DMS153 treated with DMSO at 0.1 percent for 48 hours (cell line): ENCODE results near the gene ZNF780B.

Experiments used
- DNase-seq: peaks from one replicate; lab custom pipeline; 2025; ENCODE audit not compliant: unreplicated experiment; lab: John Stamatoyannopoulos, UW

Gene ZNF780B

GRCh38 chr19:40055832-40056504 is at the start of gene ZNF780B:
ZNF780B (minus strand) TSS chr19:40056231; CDS start chr19:40050332, 5,899 bp downstream.
- peak; percentile 50 for DNase-seq

GRCh38 chr19:40104754-40105153 is 48.7 kb upstream of the ZNF780B start:
- DNase-seq = no peak

GRCh38 chr19:40103600-40103999 is 47.6 kb upstream of the ZNF780B start:
- no peak for DNase-seq

DNA sequence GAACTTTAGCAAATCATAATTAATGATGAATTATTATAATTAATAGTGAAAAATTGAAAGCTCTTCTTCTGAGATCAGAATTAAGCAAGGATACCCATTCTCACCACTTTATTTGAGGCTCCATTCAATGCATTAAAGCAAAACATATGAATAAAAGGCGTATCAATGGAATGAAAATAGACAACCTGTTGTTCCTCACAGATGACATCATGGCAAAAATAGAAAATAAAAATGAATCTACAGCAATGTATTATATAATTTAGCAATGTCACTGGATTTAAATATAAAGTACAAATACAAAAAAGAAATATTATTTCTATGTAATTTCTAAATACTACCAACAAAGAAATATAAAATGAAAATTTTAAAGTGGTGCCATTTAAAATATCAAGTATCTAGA is 45.8 kb upstream of the ZNF780B start:
- DNase-seq = no peak

- no peak for DNase-seq
These were observed 37.4 kb upstream of the ZNF780B start for GRCh38 chr19:40093416-40093815.

DNA sequence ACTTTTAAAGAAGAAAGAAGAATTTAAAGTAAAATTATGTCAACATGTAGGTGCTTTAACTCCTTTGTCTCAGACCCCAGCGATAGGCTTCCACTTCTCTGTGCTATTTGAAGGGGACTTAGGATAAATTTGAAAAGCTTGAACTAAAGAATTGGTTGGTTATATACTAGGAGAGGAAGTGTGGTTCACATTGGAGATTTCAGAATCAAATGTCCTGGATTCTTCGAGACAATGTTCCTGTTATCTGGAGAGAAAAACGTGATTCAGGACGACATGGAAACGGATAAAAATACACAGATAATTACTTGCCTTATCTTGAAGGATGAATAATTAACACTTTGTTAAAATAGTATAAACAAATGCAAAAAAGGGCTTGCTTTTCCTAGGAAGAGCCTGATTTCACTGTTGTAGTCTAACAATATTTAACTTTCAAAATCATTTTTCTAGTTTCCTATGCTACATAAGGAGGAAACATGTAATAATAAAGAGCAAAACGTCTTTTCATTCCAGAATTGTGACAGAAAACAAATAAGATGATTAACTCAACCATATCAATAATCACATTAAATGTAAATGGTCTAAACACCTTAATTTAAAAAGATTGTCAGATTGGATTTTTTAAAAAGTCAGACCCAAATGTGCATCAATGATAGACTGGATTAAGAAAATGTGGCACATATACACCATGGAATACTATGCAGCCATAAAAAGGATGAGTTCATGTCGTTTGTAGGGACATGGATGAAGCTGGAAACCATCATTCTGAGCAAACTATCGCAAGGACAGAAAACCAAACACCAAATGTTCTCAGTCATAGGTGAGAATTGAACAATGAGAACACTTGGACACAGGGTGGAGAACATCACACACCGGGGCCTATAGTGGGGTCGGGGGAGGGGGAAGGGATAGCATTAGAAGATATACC is 35.4 kb upstream of the ZNF780B start:
- no peak for DNase-seq

- peak; percentile 65 for DNase-seq
These were observed 34.5 kb upstream of the ZNF780B start, which contains the start of gene ZNF780A for GRCh38 chr19:40090241-40091204. ZNF780A (minus strand) TSS chr19:40090943; CDS start chr19:40084753, 6,190 bp downstream.

DNA sequence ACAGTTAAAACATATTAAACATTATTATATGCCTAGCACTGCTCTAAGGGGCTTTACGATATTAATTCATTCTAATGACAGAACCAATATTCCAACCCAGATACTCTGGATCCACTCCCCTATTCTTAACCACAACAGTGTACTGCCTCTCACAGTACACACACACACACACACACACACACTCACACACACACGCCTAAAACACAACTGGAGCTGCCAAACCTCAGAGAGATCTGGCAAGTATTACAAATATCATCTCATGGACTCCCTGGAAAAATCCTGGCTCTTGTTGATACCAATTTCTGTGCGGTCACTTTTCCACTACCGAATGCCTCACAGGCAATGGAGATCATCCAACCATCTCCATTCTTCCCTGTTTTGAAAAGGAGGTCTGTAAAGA is 33.4 kb upstream of the ZNF780B start:
- no peak for DNase-seq

DNA sequence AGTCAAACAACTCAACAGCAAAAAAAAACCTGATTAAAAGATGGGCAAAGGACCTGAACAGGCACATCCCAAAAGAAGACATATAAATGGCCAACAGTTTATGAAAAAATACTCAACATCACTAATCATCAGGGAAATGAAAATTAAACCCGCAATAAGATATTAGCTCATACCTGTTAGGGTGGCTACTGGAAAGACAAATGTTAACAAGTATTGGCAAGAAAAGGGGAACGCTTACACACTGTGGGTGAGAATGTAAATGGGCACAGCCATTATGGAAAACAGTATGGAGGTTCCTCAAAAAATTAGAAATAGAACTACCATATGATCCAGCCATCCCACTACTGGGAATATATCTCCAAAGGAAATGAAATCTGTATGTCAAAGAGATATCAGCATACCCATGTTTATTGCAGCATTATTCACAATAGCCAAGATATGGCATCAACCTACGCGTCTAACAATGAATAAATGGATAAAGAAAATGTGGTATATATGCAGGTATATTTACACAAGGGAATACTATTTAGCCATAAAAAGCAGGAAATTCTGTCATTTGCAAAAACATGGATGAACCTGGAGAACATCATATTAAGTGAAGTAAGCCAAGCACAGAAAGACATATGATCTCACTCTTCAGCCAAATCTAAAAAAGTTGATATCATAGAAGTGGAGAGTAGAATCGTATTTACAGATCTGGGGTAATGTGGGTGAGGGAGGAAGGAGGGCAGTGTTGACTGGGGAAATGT is 32.4 kb upstream of the ZNF780B start:
- DNase-seq = no peak

GRCh38 chr19:40084948-40085347 is 28.9 kb upstream of the ZNF780B start:
- DNase-seq = no peak

- no peak for DNase-seq
These were observed 25.4 kb upstream of the ZNF780B start for GRCh38 chr19:40081411-40081810.

DNA sequence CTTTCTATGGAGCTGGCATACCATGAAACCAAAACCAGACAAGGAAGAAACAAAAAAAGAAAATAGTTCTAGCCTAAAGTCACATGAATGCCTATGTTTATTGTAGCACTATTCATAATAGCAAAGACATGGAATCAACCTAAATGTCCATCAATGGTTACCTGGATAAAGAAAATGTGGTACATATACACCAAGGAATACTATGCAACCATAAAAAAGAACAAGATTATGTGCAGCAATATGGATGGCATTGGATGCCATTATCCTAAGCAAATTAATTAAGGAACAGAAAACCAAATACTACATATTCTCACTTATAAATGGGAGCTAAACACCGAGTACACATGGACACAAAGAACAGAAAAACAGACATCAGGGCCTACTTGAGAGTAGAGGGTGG is 24.3 kb upstream of the ZNF780B start:
- DNase-seq = no peak

- no peak for DNase-seq
These were observed 22.3 kb upstream of the ZNF780B start for GRCh38 chr19:40078377-40078776.

DNA sequence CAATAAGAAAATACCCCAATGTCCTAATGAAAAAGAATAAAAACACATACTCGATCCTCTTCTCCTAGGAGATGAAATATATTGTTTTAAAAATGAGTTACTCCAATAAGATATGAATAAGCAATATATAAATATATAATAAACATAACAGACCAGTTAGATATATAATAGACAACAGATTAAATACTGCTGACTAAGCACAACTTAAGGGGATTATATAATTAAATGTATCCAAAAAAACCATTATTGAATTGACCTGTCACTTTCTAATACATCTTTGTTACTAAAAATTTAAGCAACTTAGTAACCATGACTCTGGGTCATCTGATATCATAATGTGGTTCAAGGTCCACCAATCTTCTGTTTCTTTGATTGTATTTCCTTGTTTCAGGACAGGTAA is 14.0 kb upstream of the ZNF780B start:
- DNase-seq = no peak

DNA sequence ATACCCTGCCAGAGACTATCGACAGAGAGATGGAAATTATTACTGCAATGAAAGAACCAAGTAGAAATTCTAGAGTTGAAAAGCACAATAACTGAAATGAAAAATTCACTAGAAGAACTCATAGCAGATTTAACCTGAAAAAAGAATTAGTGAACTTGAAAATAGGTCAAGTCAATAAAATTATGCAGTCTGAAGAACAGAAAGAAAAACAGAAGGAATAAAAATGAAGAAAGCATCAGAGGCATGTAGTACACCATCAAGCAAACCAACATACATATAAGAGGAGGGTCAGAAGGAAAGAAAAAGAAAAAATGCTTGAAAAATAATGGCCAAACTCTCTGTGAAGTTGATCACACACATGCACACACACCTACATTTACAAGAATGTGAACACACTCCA is 3.6 kb upstream of the ZNF780B start:
- DNase-seq = no peak

DNA sequence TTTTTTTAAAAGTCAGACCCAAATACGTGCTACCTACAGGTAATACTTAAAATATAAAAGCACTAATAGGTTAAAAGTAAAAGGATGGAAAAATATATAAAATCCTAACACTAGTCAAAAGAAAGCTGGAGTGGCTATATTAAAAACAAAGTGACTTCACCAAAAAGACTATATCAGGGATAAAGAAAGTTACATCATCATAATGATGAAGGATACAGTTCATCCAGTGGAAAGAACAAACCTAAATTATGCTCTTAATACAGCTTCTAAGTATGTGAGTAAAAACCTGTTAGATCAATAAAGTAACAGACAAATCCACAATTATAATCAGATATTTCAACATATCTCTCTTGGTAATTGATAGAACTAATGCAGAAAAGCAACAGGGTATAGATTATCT is 1.1 kb upstream of the ZNF780B start:
- DNase-seq = no peak

DNA sequence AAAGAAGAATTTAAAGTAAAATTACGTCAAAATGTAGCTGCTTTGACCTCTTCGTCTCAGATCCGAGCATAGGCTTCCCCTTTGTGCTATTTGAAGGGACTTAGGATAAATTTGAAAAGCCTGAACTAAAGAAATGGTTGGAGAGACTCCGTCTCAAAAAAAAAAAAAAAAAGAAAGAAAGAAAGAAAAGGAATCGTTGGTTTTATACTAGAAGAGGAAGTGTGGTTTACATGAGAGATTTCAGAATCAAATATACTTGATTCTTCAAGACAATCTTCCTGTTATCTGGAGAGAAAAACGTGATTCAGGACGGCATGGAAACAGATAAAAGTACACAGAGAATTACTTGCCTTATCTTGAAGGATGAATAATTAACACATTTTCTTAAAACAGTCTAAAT is 474 bp upstream of the ZNF780B start:
- DNase-seq = no peak

GRCh38 chr19:40055049-40055448 is 982 bp downstream of the ZNF780B start:
- no peak for DNase-seq

DNA sequence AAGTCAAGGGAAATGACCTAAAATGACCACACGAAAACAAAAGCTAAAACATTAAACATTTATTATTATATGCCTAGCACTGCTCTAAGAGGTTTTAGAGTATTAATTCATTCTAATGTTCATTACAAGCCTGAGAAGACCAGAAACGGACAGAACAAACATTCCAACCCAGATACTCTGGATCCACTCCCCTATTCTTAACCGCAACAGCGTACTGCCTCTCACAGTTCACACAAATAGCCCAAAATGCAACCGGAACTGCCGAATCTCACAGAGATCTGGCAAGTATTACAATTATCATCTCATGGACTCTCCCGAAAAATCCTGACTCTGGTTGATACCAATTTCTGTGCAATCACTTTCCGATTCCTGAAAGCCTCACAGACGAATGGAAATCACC is 1.4 kb downstream of the ZNF780B start:
- no peak for DNase-seq

- DNase-seq = no peak
These were observed 2.5 kb downstream of the ZNF780B start for GRCh38 chr19:40053491-40053890.
